HepG2 (cell line): ENCODE results near the gene NUP93. TPM values are rescaled to one million over a fixed set of nuclear protein-coding genes. Genes with fewer than 3 reads are reported as not detected.

Source experiments
- BCLAF1 ChIP-seq: fragments of 450-650 bp; IDR thresholded peaks from 2 replicates; pipeline ENCODE4 v1.6.1; 2017; ENCODE audit warnings: mild to moderate bottlenecking
- CAMTA2 ChIP-seq: sonication (generic); formaldehyde crosslinking; IDR thresholded peaks from 2 replicates; pipeline ENCODE4 v1.4.0; 2020; ENCODE audit warnings: mild to moderate bottlenecking, missing genetic modification reagents, borderline replicate concordance
- CENPX ChIP-seq: sonication (generic); formaldehyde crosslinking; IDR thresholded peaks from 2 replicates; pipeline ENCODE4 v1.9.0; 2021; ENCODE audit warnings: mild to moderate bottlenecking, missing genetic modification reagents, moderate library complexity
- DBP ChIP-seq: sonication (generic); formaldehyde crosslinking; IDR thresholded peaks from 2 replicates; pipeline ENCODE4 v1.4.0; 2020; ENCODE audit warnings: missing genetic modification reagents; ENCODE audit errors: not compliant biosample characterization
- HES4 ChIP-seq: sonication (generic); formaldehyde crosslinking; IDR thresholded peaks from 2 replicates; pipeline ENCODE4 v1.9.0; 2021; ENCODE audit warnings: mild to moderate bottlenecking, missing genetic modification reagents, borderline replicate concordance
- KLF16 ChIP-seq, 2 experiments: sonication (generic) in 1 of 2; formaldehyde crosslinking in 1 of 2; IDR thresholded peaks; 2 replicates each; pipeline versions ENCODE4 v1.6.1 to v1.8.0; 2016 to 2023; ENCODE audit warnings: missing genetic modification reagents in 2 of 2, missing compliant biosample characterization in 1 of 2
- PAX8 ChIP-seq: sonication (generic); formaldehyde crosslinking; IDR thresholded peaks from 2 replicates; pipeline ENCODE4 v1.8.0; 2022; ENCODE audit warnings: mild to moderate bottlenecking, missing genetic modification reagents, borderline replicate concordance
- POLR2G ChIP-seq: fragments of 200-400 bp; formaldehyde crosslinking; IDR thresholded peaks from 2 replicates; pipeline ENCODE4 v1.6.1; 2018; ENCODE audit warnings: mild to moderate bottlenecking, low read depth, low read length, moderate library complexity
- ZBTB40 ChIP-seq, 2 experiments: fragments of 450-650 bp in 1 of 2; sonication (generic) in 1 of 2; formaldehyde crosslinking in 1 of 2; IDR thresholded peaks; 2 replicates each; pipeline versions ENCODE4 v1.6.1 to v1.8.0; 2016 to 2022; ENCODE audit warnings: antibody characterized with exemption in 1 of 2, mild to moderate bottlenecking in 1 of 2, missing genetic modification reagents in 1 of 2
- ZNF264 ChIP-seq: sonication (generic); formaldehyde crosslinking; IDR thresholded peaks from 2 replicates; pipeline ENCODE4 v1.4.0; 2020; ENCODE audit warnings: missing genetic modification reagents
- ZNF446 ChIP-seq: sonication (generic); formaldehyde crosslinking; IDR thresholded peaks from 2 replicates; pipeline ENCODE4 v1.5.0; 2020; ENCODE audit warnings: mild to moderate bottlenecking, missing genetic modification reagents
- ZNF451 ChIP-seq: sonication (generic); formaldehyde crosslinking; IDR thresholded peaks from 2 replicates; pipeline ENCODE4 v1.5.0; 2020; ENCODE audit warnings: mild to moderate bottlenecking, missing genetic modification reagents
- ZNF484 ChIP-seq: sonication (generic); formaldehyde crosslinking; IDR thresholded peaks from 2 replicates; pipeline ENCODE4 v1.5.1; 2020; ENCODE audit warnings: mild to moderate bottlenecking, low read depth, missing genetic modification reagents, borderline replicate concordance
- ZNF614 ChIP-seq: IDR thresholded peaks from 2 replicates; pipeline ENCODE4 v1.6.1; 2018; ENCODE audit warnings: missing biosample characterization, missing genetic modification reagents, inconsistent platforms, borderline replicate concordance
- ZNF816 ChIP-seq: sonication (generic); formaldehyde crosslinking; IDR thresholded peaks from 2 replicates; pipeline ENCODE4 v1.8.0; 2022; ENCODE audit warnings: missing genetic modification reagents, mild to moderate bottlenecking, borderline replicate concordance
- ZSCAN9 ChIP-seq: IDR thresholded peaks from 2 replicates; pipeline ENCODE4 v1.6.1; 2016; ENCODE audit warnings: borderline replicate concordance
- polyA plus RNA-seq, 8 experiments: library from polyadenylated mRNA; depleted of rRNA in 3 of 8; stranded (reverse) in 7 of 8; unstranded in 1 of 8; fragments of >200 nt; fragmentation: Illumina TruSeq in 4 of 8; extraction: Trizol in 4 of 8; gene quantifications; 2 replicates each; pipeline versions ENCODE4 v1.2.1 to v1.2.3, GENCODE V29; 2011 to 2016; ENCODE audit warnings: low read depth in 4 of 8, missing spikeins in 1 of 8, mixed read lengths in 1 of 8; ENCODE audit not compliant: insufficient read depth in 1 of 8
- total RNA-seq, 5 experiments: library from RNA; depleted of rRNA; stranded (reverse); fragments of >200 nt; fragmentation: Illumina TruSeq; extraction: Trizol; gene quantifications; 2 replicates each; pipeline ENCODE4 v1.2.3, GENCODE V29; 2016; ENCODE audit warnings: low read depth in 1 of 5

NUP93 gene
- total and polyA plus RNA-seq, 2 of the 13 experiments (the other 11 are each of a cell fraction or from before 2014, with no cell fraction given) = 58.5 to 140 TPM

GRCh38 chr16:56681939-56682702, 47.8 kb upstream of the NUP93 start, which contains the start of gene MT1X (continued):
- TF ChIP-seq BCLAF1 (no peak), ZNF484 (CRISPR knock-in tag) (no peak), ZNF446 (no peak), ZNF451 (CRISPR knock-in tag) (peak; percentile 43; the same call in 1 of the 2 replicates), KLF16 (CRISPR knock-in tag; IDR thresholded peaks at IDR 0.05) (0 out of 4 replicates have a peak, but pooled peaks have one; percentile 35 to 57), ZNF614 (CRISPR knock-in tag) (peak; percentile 96), CENPX (CRISPR knock-in tag) (no peak), ZSCAN9 (CRISPR knock-in tag) (no peak), POLR2G (peak; percentile 98), ZNF264 (0 out of 2 replicates have a peak, but pooled peaks have one; percentile 53), DBP (no peak), CAMTA2 (CRISPR knock-in tag) (no peak), ZNF816 (no peak), ZBTB40 (IDR thresholded peaks at IDR 0.05) (no peak), ZBTB40 (CRISPR knock-in tag; IDR thresholded peaks at IDR 0.05) (peak; percentile 59; the same call in 1 of the 2 replicates), HES4 (CRISPR knock-in tag) (no peak), PAX8 (CRISPR knock-in tag) (no peak)
